ENCODE measurements around the gene ACTR3. TPM values are rescaled to one million over a fixed set of nuclear protein-coding genes. Genes with fewer than 3 reads are reported as not detected.
A peak's percentile ranks its signal among the peaks of the same experiment; 100 is the strongest.

The ACTR3 gene
- total and polyA plus RNA-seq, 2 of the 4 experiments (the other 2 are of a cell fraction): 246 to 307 TPM

- H3K14ac ChIP-seq (replicated peaks; ENCODE audit: low read depth, low read length): no peak overlapping the region; the same call in 1 of the 2 replicates
- dilution Hi-C loops (cut with HindIII; ENCODE audit: low sequenced_read_pairs, unreplicated experiment) (no loop called here), in situ Hi-C loops (cut with MboI; ENCODE audit: low sequenced_read_pairs) (no loop called here), intact Hi-C loops (cut with micrococcal nuclease) (no loop called here)
- peaks cover 4% of the 10 kb centered on the region; the same call in 1 of the 2 replicates for H3K4me1 ChIP-seq (ENCODE audit: control insufficient read depth, insufficient read depth, low read length)
- peak overlapping the region; percentile 41 for H2BK120ac ChIP-seq (ENCODE audit: low read depth, low read length)
- H4K5ac ChIP-seq (ENCODE audit: low read depth, low read length): peak overlapping the region; percentile 20; the same call in 1 of the 2 replicates
- no peaks in the 10 kb centered on the region for H3K36me3 ChIP-seq (ENCODE audit: control insufficient read depth, insufficient read depth, low read length)
- H3K27me3 ChIP-seq (ENCODE audit: control insufficient read depth, insufficient read depth, low read length): no peaks in the 10 kb centered on the region
- no peaks in the 10 kb centered on the region for H4K20me1 ChIP-seq (ENCODE audit: insufficient read depth, low read length)
- 0 out of 2 replicates have a peak overlapping the region, but pooled peaks have one; percentile 13 for H2AK5ac ChIP-seq (ENCODE audit: low read depth, low read length)
- H3K79me1 ChIP-seq (ENCODE audit: low read depth in 1 of 2, low read length in 2 of 2): no peaks in the 10 kb centered on the region
- 0 out of 3 replicates have a peak overlapping the region, but pooled peaks have one; percentile 52 for H2BK15ac ChIP-seq (ENCODE audit: low read depth, low read length)
- no peak overlapping the region for H2AFZ ChIP-seq (replicated peaks; ENCODE audit: low read length, poor library complexity)
- WGBS, 2 experiments (ENCODE audit: extremely low coverage in 2 of 2, insufficient read length in 1 of 2): 83% methylated on average over 1 of the region's 3 CpGs; no CpG with 5 or more reads in 1 of the 2 experiments
- no peak overlapping the region; the same call in 1 of the 2 replicates for H3K4ac ChIP-seq (ENCODE audit: low read depth, low read length)
- no peak overlapping the region for H2AK9ac ChIP-seq (replicated peaks; ENCODE audit: low read depth, low read length, poor library complexity)
- no peak for ATAC-seq (ENCODE audit: low read depth)
- peak overlapping the region; percentile 96; the same call in 1 of the 2 replicates for H3K18ac ChIP-seq (ENCODE audit: low read depth, low read length)
- no peak for DNase-seq
- peak overlapping the region in 1 of 2 experiments; percentile 64; a peak in 2 of 4 replicates for H4K8ac ChIP-seq (ENCODE audit: low read depth in 2 of 2, low read length in 2 of 2)
- no peak overlapping the region for H2BK5ac ChIP-seq (ENCODE audit: low read depth, low read length, poor library complexity, severe bottlenecking)
- ChIA-PET CTCF (no interaction called here), POLR2A (ENCODE audit: unreplicated experiment) (no interaction called here)
- TF ChIP-seq FOS (IDR thresholded peaks at IDR 0.05; ENCODE audit: low read depth, low read length) (no peak), MAZ (IDR thresholded peaks at IDR 0.05; ENCODE audit: borderline replicate concordance, low read depth, low read length) (no peak)
- no peaks in the 10 kb centered on the region for H3K9me1 ChIP-seq (ENCODE audit: insufficient read depth, low read length)
- no peak overlapping the region for H4K91ac ChIP-seq (ENCODE audit: insufficient read depth, low read depth, low read length)
- H3K4me2 ChIP-seq (ENCODE audit: low read depth, low read length): no peak overlapping the region; the same call in 1 of the 2 replicates
- H3K23ac ChIP-seq (ENCODE audit: low read depth, low read length): no peak overlapping the region
- H3K4me3 ChIP-seq (ENCODE audit: insufficient read depth, low read depth, low read length): no peak overlapping the region
- H3K56ac ChIP-seq (ENCODE audit: extremely low read depth, insufficient read depth, low read length): no peak overlapping the region
- no peak overlapping the region for H3K27ac ChIP-seq (ENCODE audit: insufficient read depth, low read length)
- BruUV-seq (replicated peaks): no TSS peak
- H2BK20ac ChIP-seq (ENCODE audit: low read depth, low read length): peak overlapping the region; percentile 64
- H3K9me3 ChIP-seq (ENCODE audit: control insufficient read depth, insufficient read depth, low read length): no peaks in the 10 kb centered on the region
- H3K9ac ChIP-seq (ENCODE audit: low read depth, low read length): no peak overlapping the region
Observed at GRCh38 chr2:113857464-113857863, 32.4 kb upstream of the ACTR3 start.
